Fibroblast of skin of right biceps (primary cell): ENCODE results near the gene DYNLT2B.
A peak's percentile ranks its signal among the peaks of the same experiment; 100 is the strongest.
"Not testable (repeated sequence)": the region's sequence is repeated elsewhere in the genome, so short reads cannot be mapped to it uniquely, and the experiment has no call there.

Experiments
- DNase-seq: peaks from one replicate; pipeline ENCODE4 v3.0.0-alpha.2; 2013

The DYNLT2B gene

GRCh38 chr3:196323691-196324090, 5.7 kb upstream of the DYNLT2B start:
- peak; percentile 48 for DNase-seq

GRCh38 chr3:196323016-196323415, 5.0 kb upstream of the DYNLT2B start:
- DNase-seq = peak; percentile 11

DNA sequence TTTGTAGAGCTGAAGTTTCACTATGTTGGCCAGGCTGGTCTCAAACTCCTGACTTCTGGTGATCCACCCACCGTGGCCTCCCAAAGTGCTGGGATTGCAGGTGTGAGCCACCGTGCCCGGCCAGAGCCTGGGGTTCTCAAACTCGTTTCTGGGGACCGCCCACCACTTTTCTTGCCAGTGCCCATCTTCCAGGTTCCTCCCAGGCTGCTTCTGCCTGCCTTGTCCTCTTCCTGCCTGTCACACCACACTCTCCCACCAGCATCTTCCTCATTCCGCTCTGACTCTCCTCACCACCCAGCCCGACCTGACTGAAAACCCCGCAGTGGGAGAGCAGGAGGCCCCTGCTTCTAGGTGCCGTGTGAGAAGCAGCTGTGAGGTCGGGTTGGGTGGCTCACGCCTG, 3.1 kb upstream of the DYNLT2B start:
- DNase-seq = no peak

DNA sequence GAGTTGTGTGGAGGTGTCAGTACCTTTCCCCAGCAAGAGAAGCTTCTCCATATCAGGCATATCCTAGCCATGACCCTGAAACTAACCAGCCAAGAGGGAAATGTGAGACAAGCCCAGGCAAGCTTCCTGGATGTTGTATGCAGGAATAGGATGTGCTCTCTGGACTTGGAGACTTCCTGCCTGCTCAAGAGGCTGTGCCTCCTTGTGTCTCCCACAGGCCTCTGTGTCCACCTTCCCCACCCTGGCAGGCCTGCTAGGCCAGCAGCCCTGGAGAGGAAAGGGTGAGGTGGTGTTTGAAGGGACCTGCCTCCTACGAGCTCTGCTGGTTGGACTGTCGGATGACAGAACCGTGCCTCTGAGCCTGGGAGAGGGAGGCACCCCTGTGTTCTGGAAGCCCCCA, 2.1 kb upstream of the DYNLT2B start:
- no peak for DNase-seq

DNA sequence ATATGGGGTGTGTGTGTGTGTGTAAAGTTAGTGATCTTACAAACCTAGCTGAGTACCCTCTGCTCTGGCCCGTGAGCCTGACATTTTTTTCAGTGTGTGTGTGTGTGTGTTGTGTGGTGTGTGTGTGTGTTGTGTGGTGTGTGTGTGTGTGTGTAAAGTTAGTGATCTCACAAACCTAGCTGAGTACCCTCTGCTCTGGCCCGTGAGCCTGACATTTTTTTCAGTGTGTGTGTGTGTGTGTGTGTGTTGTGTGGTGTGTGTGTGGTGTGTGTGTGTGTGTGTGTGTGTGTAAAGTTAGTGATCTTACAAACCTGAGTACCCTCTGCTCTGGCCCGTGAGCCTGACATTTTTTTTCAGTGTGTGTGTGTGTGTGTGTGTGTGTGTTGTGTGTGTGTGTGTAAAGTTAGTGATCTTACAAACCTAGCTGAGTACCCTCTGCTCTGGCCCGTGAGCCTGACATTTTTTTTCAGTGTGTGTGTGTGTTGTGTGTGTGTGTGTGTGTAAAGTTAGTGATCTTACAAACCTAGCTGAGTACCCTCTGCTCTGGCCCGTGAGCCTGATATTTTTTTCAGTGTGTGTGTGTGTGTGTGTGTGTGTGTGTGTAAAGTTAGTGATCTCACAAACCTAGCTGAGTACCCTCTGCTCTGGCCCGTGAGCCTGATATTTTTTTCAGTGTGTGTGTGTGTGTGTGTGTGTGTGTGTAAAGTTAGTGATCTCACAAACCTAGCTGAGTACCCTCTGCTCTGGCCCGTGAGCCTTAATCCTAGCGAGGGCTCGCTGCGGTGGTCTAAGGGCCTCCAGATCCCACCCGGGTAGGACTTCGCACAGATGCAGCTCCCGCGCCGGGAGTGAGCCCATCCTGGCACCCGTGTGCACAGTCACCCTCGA, 997 bp downstream of the DYNLT2B start:
- DNase-seq = not testable (repeated sequence)

GRCh38 chr3:196315821-196316220, 2.2 kb downstream of the DYNLT2B start:
- no peak for DNase-seq

GRCh38 chr3:196314597-196314996, 3.4 kb downstream of the DYNLT2B start:
- DNase-seq = no peak

- not testable (repeated sequence) for DNase-seq
Measured at GRCh38 chr3:196314086-196314485, 4.0 kb downstream of the DYNLT2B start.

- not testable (repeated sequence) for DNase-seq
Measured at GRCh38 chr3:196302960-196303359, 15.1 kb downstream of the DYNLT2B start.

GRCh38 chr3:196302551-196302950, 15.5 kb downstream of the DYNLT2B start:
- DNase-seq = not testable (repeated sequence)

GRCh38 chr3:196298521-196298920, 19.5 kb downstream of the DYNLT2B start:
- no peak for DNase-seq

DNA sequence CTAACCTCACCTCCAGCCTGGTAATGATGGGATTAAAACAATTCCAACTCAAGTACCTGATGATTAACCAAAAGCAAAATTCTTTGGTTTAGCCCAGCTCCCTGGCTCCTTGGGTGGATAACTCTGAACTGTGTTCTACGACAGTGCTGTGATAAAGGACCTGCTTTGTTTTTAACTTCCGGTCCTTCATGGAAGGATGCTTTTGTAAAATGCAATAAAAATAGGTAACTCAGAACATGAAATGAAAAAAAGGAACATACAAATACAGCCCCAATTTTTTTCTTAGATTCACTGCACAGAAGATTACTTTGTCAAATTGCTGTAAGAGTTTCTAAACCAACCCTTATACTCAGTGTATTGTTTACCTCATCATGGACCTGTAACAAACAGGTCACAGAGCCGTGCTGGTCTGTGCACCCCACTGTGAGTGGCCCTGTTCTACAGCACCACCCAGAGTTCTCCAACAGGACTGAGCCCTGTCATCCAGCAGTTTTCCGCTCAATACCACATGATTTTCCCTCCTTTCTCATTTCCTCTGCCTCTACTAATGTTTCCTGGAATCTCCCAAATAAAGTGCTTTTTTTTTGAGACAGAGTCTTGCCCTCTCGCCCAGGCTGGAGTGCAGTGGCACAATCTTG, 25.6 kb downstream of the DYNLT2B start:
- DNase-seq = no peak

GRCh38 chr3:196288141-196288460, 29.9 kb downstream of the DYNLT2B start:
- DNase-seq = peak; percentile 61

GRCh38 chr3:196287440-196288140, 30.4 kb downstream of the DYNLT2B start, which contains the start of gene PCYT1A:
Gene PCYT1A (minus strand): TSS chr3:196287726. CDS start chr3:196270531, 17,195 bp downstream.
- peak; percentile 96 for DNase-seq

DNA sequence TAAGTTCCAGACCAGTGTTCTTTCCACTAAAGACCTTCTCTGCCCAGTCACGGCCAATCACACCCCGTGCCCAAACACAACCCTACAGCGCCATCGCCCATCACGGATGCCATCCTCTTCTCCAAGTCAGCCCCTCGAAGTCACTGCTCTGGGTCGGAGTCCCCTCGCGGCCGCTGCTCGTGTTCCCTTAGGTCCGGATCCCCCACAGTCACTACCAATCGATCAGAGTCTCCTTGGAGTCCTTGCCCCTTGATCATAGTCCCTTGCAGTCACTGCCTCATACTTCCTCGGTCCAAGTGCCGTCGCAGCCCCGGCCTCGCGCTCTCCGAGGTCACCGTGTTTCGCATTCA, 31.0 kb downstream of the DYNLT2B start:
- DNase-seq = no peak

DNA sequence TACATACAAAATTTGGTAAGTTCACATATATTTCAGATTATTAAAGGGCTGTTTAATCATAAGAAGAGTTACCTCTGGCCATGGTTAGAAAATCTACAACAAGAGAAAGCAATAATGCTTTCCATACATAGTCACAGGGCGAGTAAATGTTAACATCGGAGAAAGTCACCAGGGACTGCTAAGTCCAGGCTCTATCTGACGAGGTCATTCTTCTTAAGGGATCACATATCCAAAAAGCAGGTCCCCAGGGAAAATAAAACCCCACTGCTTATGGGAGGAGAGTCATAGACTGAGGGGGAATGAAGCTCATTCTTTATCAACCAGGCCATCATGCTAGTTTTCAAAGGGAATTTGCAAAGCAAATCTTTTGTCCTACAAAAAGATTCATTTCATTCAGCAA, 33.6 kb downstream of the DYNLT2B start:
- peak; percentile 30 for DNase-seq

DNA sequence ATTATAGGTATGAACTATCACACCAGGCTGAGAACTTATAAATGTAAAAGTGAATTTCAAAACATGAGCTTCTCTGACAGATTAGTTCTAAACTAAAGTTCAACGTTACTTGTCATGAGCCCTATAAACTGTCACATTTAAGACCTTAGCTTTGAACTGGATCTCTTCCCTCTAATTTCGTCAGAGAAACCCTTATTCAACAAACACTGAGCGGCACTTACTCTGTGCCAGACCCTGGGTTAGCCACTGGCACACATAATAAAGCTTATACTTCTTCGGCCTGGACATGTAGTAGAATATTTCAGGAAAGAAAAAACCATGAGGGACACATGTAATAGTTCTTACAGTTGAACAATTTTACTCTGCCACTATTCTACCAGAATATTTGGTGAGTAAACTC, 36.1 kb downstream of the DYNLT2B start:
- DNase-seq = no peak

GRCh38 chr3:196280689-196281440, 37.2 kb downstream of the DYNLT2B start:
- no peak for DNase-seq

DNA sequence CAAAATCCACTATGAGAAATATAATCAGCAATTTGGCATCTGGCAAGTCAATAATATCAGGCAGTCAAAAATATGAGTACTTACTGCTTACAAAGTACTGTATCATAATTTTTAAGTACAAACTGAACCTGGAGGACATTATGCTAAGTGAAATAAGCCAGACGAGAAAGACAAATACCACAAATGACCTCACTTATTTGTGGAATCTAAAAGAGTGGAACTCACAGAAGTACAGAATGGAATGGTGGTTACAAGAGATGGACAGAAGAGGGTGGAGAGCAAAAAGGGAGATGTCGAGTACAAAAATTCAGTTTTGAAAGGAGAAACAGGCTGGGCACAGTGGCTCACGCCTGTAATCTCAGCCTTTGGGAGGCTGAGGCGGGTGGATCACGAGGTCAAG, 42.9 kb downstream of the DYNLT2B start:
- DNase-seq = no peak

DNA sequence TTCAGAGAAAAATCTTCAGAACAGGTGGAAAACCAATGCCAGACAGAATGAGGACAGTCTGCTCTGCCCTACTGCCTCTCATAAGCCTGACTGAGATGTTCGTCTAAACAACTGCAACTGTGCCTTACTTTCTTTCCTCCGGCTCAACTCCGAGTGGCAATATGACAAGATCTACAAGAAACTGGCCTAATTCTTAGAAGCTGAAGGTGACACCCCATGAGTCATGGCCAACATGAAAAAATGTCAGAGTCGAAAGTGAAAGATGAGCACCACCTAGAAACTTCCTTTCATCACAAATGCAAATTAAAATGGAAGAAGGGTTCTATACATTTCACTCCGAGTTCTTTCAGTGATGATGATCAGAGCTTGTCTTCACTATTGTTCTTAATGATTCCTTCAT, 43.5 kb downstream of the DYNLT2B start:
- no peak for DNase-seq

DNA sequence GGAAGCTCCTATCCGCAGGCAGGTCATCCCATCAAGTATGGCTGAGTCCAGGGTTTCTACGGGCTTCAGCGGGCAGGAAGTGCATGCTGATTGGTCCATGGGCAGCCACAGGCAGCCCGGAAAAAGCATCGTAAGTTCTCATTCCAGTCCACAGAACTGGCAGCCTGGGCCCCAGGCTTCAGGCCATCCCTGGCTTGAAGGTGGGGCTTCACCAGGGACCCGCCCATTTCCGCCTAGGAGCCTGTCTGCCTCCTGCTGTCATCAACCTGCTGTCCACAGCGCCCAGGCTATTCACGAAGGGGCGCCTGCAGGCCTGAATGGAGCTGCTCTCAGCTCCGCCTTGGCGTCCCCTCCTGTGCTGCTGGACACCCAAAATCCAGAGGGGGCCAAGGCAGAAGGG, 44.4 kb downstream of the DYNLT2B start:
- DNase-seq = no peak

- DNase-seq = no peak
Measured at GRCh38 chr3:196272826-196273225, 45.2 kb downstream of the DYNLT2B start.

- no peak for DNase-seq
Measured at GRCh38 chr3:196270499-196270898, 47.5 kb downstream of the DYNLT2B start.
